HG03097 (cell line): ENCODE data around the gene MT2A.

Source experiments
- ATAC-seq: cut with Tn5 transposase; IDR thresholded peaks from one replicate; pipeline ENCODE4 v1.9.1; 2021; ENCODE audit not compliant: unreplicated experiment, low FRiP score

MT2A gene

DNA sequence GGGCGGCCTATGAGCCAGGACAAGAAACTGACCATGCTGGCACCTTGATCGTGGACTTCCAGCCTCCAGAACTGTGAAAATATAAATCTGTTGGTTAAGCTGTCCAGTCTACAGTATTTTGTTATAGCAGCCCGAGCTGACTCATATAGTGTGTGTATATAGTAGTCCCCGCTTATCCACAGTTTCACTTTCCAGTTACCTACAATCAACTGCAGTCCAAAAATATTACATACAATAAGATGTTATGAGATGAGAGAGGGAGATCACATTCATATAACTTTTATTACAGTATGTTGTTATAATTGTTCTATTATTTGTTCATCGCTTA lies 14.1 kb upstream of the MT2A start:
- no peak for ATAC-seq

DNA sequence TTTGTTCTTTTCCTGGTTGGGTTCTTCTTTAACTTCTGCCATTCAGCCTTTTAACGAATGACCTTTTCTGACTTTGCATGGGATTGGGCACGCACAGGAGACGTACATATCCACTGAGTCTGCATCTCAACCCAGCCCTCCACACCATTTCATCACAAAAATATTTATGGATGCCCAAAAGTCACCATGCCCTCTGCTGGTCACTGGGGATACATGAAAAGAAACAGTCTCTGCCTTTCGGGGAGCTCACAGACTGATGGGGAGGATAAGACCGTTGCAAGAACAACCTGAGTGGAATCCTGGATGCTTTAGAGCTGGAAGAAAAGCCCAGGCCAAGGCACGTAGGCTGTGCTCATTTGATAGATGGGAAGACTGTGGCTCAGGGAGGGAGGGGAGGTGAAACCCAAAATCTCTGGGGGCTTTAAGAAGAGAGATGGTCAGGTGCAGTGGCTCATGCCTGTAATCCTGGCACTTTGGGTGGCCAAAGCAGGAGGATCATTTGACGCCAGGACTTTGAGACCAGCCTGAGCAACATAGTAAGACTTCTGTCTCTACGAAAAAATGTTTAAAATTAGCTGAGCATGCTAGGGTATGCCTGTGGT lies 7.9 kb upstream of the MT2A start:
- ATAC-seq: no peak

DNA sequence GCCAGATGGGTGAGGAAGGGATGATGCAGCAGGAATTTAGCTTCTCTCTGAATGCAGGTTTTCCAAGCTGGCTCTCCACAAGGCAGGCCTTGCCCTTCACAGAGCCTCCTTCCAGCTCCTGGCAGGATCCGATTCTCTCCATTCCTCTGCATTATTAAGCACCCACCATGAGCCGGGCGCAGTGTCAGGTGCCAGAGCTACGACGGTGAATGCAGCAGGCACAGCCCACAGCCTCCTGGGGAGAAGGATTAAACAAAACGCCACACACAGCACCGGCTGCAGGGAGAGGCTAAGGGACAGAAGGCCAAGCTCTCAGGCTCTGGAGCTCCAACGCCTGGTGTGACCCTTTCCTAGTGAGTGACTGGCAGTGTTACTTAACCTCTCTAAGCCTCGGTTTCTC lies 7.1 kb upstream of the MT2A start:
- no peak for ATAC-seq

DNA sequence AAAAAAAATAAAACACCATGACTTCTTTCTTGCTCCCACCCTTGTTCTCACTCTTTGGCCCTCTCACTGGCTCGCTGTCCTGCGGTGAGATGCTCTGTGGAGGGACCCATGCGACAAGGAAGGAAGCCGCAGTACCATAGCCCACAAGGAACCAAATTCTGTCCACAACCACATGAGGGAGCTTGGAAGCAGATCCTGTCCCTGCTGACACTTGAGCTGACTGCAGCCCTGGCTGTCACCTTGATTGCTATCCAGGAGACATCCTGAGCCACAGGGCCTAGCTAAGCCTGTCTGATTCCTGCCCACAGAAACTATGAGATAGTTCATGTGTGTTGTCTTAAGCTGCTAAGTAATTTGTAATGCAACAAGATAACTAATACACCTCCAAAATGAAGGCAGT lies 4.8 kb upstream of the MT2A start:
- no peak for ATAC-seq

DNA sequence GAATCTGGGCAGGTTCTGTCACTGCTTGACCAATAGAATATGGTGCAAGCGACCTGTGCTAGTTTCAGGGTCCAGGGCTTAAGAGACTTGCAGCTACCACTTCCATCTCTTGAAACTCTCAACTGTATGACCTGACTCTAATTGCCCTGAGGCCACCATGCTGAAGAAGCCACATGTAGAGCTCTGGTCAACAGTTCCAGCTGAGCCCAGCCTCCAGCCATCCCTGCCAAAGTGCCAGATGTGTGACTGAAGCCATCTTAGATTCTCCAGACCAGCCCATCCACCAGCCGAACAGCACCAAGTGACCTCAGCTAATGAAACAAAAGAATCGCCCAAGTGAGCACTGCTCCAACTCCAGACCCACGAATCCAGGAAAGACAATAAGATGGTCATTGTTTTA lies 3.4 kb upstream of the MT2A start:
- no peak for ATAC-seq

DNA sequence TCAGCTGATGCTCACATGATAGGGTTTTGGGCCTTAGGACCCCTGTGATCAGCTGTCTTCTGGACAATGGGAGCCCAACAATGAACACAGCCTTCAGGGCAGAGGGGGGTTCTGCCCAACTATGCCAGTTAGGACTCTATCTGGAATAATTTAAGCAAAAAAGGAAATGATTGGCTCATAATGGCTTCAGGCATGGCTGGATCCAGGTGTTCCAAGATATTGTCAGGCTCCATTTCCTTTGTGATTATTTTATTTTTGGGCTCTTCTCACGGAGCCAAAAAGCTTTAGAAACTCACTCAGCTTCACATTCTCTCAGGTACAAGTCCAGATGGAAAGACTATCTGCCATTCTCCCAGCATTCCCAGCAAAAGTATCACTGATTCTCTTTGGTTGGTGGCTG lies 2.9 kb upstream of the MT2A start:
- no peak for ATAC-seq

DNA sequence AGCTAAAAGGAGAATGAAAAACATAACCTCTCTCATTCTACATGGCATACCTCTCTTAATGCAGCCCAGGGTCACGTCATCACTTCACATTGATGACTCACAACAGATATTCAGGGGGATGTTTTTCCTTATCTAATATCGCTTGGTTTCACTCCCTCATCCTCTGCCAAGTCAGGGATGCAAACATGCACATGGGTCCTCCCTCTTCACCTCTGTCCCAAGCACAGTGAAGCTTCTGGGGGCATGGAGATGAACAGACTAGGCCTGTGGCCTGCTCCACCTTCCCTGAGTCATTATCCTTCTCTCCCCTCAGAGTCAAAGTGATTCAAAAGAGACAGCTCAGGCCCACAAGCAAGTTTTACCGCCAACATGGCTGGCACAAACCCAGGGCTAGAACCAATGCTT lies 2.3 kb upstream of the MT2A start:
- ATAC-seq: no peak

DNA sequence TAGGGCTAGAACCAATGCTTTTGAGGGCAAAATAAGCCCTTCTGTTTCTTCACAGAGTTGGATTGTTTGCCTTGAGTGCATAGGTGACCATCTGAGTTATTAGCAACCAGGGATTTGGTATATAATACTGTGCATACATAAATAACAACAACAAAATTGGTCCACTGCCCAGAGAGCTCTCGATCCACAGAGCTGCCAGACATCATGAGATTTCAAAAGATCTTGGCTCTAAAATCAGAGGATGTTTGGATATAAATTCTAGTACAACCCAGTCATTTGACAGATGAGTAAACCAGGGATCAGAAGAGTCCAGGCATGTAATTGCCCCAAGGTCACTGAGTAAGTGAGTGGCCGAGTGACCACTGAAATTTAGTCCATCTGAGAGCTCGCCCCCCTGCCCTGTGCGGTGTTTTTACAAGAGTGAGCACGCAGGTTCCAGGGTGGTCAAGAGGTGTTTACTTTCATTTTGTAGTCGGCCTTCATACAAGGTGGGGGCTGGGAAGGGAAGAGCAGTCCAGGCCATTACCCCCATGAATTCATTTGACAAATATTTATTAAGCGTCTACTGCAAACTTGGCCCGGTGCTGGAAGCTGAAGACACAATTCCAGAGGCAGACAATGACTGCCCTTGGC lies 1.8 kb upstream of the MT2A start:
- no peak for ATAC-seq

DNA sequence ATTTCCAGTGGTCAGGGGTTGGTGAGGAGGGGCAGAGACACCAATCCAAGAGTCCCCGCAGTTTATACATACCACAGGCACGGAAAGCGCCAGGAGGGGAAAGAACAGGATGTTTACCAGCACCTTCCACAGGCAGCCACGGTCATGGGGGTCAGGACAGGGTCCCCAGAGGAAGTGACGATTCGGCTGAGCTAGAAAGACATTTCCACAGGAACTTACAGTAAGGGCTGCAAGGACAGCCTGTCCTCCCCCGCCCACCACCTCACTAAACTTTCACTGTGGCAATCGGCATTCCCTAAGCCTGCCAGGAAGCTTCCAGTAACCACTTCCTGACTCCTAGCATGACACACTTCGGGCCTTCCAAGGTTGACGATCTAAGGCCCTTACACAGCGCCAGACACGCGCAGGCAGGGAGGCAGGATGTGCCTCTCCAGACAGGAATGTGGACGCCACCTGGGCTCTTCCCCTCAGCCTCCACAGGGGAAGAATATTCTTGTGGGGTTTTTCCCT lies 1.2 kb upstream of the MT2A start:
- ATAC-seq: no peak

DNA sequence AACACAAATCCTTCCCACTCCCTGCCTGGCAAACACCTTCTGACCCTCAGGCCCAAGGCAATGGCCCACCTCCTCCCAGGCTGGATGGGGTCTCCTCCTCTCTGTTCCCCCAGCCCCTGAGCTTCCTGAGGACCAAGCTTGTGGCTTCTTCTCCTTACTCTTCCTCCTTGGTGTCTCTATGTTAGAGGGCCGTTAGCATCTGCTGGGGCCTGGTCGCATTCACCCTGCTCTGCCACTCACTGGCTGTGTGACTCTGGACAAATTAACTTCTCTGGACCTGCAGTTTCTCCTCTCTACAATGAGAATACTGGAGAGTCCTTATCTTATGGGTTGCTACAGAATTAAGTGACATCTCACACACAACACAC lies 725 bp upstream of the MT2A start:
- no peak for ATAC-seq

DNA sequence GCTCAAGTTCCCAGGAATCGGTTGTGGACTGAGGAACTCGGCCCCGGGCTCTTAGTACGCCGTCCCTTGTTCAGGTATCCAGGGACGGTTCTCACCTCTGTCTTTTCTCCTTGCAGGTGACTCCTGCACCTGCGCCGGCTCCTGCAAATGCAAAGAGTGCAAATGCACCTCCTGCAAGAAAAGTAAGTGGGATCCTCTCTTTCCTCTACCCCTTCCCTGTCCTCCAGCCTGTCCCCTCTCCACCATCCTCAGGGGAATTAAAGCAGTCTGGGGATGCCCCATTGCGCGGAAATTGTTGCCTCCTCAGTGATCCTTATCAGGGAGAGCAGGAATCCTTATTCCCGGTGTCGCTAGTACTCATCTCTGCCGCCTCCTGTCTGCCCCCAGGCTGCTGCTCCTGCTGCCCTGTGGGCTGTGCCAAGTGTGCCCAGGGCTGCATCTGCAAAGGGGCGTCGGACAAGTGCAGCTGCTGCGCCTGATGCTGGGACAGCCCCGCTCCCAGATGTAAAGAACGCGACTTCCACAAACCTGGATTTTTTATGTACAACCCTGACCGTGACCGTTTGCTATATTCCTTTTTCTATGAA lies 585 bp downstream of the MT2A start:
- peak; percentile 1 for ATAC-seq

DNA sequence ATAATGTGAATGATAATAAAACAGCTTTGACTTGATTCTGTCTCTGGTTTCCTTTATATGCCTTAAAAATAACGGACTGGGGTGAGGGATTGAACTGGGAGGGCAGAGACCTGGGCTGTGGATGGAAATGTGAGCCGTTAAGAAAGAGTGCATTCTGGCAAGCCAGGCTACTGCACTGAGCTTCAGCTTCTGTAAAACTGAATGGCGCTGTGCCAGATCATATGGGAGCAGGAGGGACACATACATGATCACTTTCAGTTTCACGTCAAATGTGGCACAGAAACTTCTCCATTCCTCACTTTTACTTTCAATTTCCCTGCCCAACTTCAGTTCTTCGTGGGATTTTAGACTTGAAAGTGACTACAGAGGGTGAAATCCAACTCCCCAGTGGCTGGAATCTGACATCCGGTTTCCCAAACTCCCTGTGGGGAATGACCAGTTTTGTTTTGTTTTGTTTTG lies 1.1 kb downstream of the MT2A start:
- ATAC-seq: peak; percentile 34

DNA sequence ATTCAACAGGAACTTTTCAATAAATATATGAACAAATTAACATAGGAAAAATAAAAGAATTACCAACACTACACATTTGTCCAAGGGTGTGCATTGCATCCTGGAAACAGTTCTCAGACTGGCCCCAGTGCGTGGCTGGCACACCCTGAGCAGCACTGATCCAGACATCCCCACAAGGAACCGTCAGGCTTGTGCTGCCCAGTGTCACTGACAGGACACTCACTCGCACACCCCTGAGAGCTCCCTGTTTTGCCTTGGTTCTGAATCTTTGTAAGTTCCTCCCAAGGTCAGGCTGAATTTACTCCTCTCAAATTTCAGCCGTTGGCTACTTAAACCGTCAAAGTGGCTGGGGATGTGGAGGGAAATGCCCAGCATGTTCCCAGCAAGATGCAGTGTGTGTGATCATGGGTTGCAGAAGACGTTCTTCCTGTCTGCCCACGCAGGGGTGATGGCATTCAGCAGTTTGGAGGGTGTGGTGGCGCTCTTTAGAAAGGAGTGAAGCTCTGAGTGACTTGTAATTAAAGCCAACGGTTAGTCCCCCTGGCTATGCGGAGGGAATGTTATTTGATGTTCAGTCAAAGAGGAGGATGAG lies 1.7 kb downstream of the MT2A start:
- no peak for ATAC-seq

DNA sequence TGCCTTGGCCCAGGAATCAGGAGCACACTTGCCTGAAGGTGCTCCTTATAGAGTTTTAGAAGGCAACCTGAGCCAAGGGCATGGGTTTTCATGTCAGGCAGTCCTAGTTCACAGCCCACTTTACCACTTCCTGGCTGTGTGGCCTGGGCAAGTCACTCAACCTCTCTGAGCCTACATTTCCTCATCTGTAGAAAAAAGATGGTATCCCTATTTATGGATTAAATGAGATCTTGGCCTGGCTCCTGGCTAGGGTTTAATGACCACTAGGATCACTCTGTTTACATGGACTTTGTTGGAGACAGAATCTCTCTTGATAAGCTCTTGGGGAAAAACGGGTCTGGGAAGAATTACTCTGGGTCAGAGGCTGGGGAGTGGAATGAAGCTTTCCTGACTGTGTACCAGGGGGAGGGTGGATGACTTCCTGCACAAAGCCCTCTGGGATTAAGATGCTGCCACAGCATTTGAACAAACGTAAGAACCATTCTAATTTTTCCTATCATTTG lies 2.3 kb downstream of the MT2A start:
- no peak for ATAC-seq

DNA sequence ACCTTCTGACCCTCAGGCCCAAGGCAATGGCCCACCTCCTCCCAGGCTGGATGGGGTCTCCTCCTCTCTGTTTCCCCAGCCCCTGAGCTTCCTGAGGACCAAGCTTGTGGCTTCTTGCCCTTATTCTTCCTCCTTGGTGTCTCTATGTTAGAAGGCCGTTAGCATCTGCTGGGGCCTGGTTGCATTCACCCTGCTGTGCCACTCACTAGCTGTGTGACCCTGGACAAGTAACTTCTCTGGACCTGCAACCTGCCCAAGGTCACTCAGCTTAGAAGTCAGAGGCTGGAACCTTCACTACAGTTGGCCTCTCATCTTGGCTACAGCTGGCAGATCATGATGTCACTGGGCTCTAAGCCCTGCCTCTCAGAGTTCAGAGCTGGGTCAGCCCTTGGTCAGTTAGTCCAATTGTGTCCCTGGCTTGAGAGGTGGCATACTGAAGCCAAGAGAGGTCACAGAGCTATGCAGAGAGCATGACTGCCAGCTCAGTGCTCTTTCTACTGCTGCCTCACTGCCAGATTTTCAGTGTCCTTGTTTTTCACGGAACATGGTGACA lies 3.0 kb downstream of the MT2A start:
- ATAC-seq: no peak

DNA sequence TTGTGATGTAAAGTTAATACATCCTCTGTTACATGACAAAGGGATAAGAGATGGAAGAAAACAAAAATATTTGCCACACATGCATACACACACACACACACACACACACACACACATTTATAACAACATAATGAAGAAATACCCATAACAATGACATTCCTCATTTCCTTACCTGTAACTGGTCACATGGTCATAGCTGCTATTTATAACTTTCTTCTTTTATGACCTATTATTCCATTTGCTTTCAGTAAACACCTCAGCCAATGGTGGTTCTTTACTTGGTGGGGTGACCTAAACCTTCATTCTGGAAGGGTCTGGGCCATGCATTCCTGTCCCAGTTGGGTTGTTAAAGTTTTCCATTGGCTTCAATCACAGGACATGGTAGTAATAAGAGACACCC lies 5.3 kb downstream of the MT2A start:
- ATAC-seq: no peak

DNA sequence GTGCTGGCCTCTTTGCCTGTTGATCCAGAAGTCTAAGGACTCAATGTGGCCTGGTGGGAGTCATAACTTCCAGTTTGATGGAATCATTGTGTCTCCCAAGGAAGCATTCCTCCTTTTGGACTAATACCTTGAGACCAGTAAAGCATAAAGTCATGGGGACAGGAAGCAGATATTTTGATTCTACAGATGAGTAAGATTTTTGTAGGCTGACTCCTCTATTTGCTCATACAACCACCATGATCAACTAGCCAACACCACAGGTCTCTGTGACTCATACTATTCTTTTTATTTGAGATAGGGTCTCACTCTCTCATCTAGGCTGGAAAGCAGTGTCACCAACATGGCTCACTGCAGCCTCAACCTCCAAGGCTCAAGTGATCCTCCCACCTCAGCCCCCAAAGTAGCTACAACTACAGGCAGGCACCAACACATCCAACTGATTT lies 6.2 kb downstream of the MT2A start:
- ATAC-seq: no peak

DNA sequence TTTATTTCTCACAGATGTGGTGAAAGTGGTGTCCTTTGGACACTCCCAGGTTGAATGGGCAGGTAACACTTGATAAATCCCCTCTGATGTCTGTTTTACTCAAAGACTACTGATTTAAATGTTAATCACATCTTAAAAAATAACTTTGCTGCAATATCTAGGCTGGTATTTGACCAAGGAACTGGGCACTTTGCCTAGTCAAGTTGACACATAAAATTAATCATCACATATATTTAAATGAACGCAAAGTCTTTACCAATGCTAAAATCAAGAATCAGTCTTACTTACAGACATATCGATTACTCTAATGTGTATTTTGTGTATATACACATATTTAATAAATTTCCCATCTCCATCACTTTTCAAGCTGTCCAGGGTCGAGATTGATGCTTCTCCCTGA lies 7.0 kb downstream of the MT2A start:
- ATAC-seq: no peak

DNA sequence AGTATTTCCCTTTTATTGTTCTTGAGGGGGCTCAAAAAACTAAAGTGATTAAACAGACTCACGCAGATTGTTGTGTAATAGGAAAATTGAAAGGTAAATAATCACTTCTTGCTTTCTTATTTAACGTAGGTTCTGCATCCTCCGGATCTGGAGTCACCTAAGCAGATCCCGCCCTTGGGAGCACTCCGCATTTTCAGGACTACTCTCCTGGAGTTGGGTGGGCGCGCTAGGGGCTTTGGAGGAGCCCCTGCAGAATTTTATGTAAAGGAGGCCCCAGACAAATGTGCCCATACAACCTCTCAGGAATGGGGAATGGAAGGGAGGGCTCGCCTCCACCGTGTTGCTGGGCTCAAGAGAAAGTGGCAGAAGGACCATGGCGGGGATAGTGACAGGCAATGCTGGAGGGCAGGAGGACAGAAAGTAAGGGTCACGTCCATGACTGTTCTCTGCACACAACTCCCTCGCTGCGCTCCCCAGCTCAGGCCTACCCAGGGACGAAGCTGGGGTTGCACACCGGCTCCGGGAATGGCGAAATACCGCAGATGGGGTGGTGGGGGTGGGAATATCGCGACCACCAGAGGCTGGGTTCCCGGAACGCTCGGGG lies 8.3 kb downstream of the MT2A start:
- no peak for ATAC-seq

DNA sequence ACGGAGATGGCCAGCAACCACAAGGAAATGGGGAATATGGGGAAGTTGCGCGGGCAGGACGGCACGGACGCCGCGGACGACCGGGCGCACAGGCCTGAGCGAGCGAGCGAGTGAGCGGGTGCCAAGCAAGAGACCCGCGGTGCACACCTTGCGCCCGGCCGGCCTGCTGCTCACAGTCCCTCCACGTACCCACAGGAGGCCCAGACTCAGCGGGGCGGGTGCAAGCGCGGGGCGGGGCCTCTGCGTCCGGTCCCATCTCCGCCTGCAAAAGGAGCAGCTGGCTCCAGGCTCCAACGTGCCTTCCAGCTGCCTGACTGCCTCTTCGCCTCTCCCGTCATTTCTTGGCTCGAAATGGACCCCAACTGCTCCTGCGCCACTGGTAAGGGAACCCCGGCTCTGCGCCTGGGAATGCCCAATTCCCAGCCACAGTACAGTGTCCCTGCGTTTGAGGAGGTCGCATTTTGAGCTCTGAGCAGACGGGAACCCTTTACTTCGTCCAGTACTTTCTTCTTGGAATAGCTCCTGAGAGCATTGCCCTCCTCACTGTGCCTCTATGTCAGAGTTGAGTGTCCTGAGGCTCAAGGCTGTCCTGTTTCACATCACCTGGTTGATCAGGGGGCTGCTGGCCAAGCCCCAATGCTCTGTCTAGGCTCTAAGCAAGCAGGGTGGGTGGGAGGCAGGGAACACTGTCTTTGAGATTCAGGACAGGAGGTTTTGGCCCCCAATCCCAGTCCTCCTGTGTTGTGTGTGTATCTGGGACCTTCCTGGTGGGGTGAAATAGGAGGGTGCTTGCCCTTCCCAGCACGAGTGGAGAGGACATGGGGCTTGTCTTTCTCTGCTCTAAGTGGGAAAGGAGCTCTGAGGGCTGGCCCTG lies 9.1 kb downstream of the MT2A start:
- ATAC-seq: no peak
